NOMO-1 treated with DMSO at 0.1 percent for 48 hours (cell line): ENCODE data around the gene FHL2.

ENCODE experiments used
- DNase-seq: peaks from one replicate; lab custom pipeline; 2025; ENCODE audit not compliant: unreplicated experiment; lab: John Stamatoyannopoulos, UW

Gene FHL2

GRCh38 chr2:105380432-105381100 lies 18.3 kb downstream of the FHL2 start:
- no peak for DNase-seq

DNA sequence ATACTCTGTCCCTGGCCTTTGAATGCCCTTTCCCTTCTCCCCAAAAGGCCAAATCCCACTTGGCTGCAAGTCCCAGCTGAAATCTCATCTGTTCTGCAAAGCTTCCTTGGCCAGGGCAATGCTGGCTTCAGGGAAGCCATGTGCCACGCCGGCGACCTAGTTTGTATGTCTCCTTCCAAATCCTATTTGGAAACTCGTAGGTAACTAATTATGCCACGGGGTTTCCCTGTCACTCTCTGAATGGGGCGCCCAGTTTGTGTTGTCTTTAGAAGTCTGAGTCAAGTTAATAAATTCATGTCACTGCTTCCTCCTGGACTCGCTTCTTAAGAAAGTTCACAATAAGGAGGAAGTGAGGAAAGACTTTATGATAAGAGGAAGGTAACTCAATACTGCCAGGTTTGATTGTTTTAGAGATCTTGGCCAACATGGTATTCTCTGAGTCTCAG lies 19.1 kb downstream of the FHL2 start:
- DNase-seq: peak; percentile 92

- no peak for DNase-seq
These were observed 19.9 kb downstream of the FHL2 start for GRCh38 chr2:105378921-105379383.

DNA sequence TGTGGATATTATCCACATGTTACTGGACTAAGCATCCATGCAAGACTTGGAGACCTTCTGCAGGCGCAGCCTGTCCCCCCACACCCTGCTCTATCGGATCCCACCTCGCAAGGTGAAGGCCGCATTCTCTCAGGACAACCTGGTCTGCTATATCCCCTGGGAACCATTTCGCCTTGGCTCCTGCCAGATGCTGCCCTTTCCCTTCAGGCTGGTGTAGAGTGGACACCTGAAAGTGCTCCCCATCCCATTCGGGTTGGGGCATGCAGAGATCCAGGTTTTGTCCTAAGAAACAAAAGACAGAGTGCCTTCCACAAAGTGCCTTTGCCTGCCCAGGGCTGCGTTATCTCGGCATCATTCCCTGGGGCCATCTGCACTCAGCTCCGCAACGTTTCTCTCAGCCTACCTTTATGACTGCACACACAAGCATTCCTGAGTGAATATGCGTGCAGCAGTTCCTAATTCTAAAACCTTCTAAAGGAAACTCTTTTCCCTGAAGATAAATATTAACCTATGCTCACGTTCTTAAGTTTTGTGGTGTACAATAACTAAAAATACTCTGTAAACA lies 20.5 kb downstream of the FHL2 start:
- no peak for DNase-seq

DNA sequence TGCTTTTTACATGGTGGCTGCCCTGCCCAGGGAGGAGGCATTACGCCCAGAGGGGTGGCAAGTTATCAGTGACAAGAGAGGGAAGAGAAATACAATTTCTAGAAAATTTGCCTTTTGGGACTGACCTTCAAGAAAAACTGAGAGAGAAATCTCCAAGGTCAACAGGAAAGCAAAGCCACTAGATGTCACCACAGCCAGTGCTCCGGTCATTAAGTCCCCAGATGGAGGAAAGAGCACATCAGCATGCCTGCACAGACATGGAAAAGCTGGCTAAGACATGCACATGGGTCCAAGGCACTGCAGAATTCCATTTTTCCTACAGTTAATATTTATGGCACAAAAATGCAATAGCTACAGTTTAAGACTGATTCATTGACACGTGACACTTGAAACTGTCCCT lies 21.0 kb downstream of the FHL2 start:
- no peak for DNase-seq

DNA sequence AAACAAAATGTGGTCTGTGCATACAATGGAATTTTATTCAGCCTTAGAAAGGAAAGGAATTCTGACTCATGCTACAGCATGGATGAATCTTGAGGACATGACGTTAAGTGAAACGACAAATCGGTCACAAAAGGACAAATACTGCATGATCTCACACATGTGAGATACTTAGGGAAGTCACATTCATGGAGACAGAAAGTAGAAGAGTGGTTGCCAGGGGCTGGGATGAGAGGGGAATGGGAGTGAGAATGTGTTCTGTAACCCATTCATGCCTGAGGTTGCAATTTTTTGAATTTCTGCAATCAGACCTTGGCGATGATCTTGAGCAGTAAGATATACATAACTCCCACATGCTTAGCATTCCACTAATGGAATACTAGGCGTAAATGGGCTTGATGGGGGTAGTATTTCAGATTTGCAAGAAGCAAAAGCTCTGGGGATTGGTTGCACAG lies 22.0 kb downstream of the FHL2 start:
- DNase-seq: no peak

DNA sequence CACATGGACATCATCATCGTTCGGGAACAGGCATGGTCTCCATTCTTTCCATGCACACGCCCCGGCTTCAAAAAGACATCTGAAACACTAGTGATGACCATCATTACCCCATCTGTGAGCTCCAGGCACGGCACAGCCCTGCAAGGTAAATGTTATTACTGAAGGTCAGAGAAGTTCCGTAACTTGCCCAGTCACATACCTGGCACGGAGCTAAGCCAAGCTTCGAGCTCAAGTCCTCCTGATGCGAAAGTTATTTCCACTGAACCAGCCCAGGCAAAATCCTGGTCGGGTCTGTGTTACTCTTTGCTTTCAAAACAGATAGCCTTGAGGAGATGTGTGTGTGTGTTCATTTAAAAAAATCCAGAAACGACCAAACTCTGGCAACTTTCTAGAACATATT lies 22.8 kb downstream of the FHL2 start:
- no peak for DNase-seq

DNA sequence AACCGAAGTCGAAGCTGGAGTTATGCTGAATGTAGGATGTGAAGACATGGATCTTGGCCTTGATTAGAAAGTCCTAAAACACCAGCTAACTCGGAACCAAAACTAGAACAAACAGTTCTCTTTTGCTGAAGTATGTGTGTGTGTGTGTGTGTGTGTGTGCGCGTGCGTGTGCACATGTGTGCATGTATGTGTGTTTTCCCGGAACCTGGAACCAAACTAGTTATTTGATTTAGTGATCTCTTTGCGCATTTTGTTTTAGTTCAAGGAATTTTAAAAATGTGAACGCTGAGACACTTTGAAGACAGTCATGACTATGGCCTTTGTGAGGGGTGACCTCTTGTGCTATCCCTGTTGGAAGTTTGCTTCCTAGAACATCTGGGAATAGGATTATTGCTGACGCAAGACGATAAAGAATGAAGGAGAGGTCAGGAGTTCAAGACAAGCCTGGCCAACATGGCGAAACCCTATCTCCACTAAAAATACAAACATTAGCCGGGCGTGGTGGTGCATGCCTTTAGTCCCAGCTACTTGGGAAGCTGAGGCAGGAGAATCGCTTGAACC lies 23.8 kb downstream of the FHL2 start:
- no peak for DNase-seq

GRCh38 chr2:105373895-105374401 lies 24.9 kb downstream of the FHL2 start:
- DNase-seq: no peak

GRCh38 chr2:105373344-105373781 lies 25.5 kb downstream of the FHL2 start:
- no peak for DNase-seq

- no peak for DNase-seq
These were observed 27.0 kb downstream of the FHL2 start for GRCh38 chr2:105371810-105372209.

GRCh38 chr2:105371156-105371555 lies 27.7 kb downstream of the FHL2 start:
- DNase-seq: no peak

- peak; percentile 86 for DNase-seq
These were observed 28.8 kb downstream of the FHL2 start for GRCh38 chr2:105369777-105370690.

DNA sequence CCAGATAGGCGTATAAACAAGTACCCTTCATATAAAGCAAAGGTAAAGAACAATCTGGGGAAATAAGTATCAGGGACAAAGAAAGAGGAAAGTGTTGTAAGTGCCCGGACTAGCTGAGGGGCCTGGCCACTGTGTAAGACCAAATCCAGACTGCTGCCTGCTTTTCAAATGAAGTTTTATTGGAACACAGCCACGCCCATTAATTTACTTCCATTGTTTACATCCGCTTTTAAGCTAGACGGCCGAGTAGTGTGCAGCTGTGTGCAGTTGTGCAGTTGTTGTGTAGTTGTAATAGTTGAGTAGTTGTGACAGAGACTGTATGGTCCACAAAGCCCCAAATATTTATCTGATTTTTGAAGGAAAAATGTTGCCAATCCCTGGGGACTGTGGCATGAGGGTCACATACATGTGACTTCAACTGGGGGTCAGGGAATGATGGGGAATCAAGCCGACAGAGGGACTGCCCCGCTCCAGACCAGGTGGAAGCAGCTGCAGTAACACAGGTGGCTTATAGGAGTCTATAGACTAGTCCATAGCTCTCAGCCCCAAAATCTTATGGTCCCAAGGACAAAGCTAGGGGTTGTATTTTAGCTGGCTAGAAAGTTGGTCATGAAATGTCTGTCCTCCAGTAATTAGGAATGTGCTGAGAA lies 30.0 kb downstream of the FHL2 start:
- no peak for DNase-seq

DNA sequence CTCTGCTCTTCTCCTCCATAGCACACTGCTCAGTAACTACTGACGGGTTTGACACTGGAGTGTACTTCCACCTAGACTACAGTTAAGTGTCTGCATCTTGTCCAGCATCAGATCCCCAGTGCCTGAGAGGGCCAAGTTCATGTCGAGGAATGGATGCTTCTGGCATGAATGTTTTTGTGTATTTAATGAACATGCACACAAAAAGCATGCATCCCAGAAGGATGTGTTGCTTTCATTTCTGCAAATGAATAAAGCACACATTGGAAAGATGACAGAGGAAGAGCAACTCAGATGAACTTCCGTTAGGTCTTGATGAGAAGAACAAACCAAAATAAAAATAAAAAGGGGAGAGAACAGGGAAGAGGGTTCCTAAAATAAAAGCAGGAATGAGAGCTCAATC lies 33.6 kb downstream of the FHL2 start:
- no peak for DNase-seq

GRCh38 chr2:105364436-105365139 lies 34.3 kb downstream of the FHL2 start:
- DNase-seq: no peak

DNA sequence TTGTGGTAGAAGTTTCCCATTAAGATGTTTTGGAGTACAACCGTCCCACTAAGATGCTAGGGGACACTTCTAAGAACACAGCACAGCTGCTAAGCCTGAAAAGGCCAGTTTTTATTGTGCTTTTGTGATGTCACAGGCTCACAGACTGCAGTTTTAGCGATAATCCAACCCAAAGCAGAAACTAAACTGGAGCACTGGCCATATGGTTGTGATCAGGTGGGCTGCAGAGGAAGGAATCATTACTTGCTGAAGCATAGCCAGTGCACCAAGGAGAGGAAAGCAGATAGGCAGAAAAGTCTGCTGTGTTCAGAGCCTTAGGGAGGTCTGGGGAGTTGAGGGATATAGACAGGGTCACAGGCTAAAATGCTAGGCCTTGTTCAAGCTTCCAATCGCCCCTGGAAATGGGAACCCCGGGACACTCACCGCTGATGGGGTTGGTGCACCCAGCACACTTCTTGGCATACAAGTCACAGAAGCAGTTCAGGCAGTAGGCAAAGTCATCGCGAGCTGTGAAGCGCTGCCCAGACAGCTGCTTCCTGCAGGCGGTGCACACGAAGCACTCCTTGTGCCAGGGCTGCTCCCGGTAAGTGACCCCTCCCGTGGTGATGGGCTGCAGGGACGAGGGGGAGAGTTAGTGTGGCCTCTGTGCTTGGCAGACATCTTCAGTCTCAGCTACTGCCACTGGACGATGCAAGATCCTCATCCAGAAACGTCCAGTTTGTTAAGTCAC lies 35.8 kb downstream of the FHL2 start:
- no peak for DNase-seq

DNA sequence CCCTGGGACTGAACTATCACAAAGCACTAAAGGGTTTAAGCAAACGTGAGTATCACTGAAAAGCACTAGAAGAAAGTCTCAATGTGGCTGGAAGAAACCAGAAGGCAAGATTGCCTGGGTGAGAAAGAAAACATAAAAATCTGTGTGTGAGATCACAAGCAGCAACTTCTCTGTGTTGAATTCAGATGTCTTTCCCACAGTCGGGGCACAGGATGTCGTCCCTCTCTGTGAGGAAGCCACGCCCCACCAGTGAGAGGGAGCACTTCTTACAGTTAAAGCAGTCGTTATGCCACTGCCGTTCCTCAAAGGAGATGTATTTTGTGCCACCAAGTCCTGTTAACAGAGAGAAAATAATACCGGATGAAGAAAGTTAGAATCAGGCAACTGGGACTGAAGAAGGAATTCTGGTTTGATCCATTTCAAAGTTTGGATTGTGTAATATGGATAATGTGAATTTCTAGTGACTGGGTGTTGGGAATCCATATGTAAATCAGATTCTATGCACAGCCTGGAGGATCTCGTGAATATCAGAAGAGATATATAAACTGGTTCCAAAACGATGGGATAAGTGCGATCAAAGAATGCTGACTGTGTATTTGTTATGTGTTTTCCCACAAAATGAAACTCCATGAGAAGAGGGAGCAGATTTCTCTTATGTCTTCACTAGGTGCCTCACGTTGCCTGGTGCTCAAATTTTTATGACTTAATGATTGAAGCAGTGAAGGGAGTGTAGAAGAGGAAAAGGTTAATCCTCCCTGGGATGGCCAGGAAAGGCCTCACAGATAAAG lies 37.6 kb downstream of the FHL2 start:
- DNase-seq: no peak

DNA sequence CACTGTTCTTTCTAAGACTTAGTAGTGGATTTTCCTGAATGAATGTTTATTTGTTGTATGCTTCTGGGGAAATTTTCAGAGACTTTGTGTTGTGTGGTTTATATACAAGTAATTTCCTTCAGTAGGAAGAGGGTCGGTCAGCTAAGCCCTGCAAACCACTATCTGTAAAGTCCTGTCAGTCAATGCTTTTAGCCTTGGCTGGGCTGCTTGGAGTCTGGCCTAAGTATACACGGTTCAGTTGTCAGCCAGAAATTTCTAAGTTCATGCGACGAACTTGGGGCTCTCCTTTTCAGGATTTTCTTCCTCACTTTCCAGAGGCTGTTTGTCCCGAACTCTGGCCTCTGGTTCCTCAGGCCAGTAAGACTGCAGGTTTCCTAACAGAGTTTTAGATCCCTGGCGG lies 40.3 kb downstream of the FHL2 start:
- DNase-seq: no peak
